HUES48 (cell line): ENCODE measurements around the gene COX4I2.
A peak's percentile ranks its signal among the peaks of the same experiment; 100 is the strongest.
"Not testable (repeated sequence)": the region's sequence is repeated elsewhere in the genome, so short reads cannot be mapped to it uniquely, and the experiment has no call there.

ENCODE experiments used
- H3K27ac ChIP-seq: one replicate; pipeline ENCODE4 v1.7.0; 2013; ENCODE audit warnings: low read depth, low read length, inconsistent platforms
- H3K27me3 ChIP-seq: 2 replicates; pipeline ENCODE4 v1.6.1; 2013; ENCODE audit warnings: mild to moderate bottlenecking, low read length; ENCODE audit not compliant: control insufficient read depth, insufficient read depth
- H3K36me3 ChIP-seq: 2 replicates; pipeline ENCODE4 v1.6.1; 2013; ENCODE audit warnings: low read length; ENCODE audit not compliant: control insufficient read depth, insufficient read depth
- H3K4me1 ChIP-seq: 2 replicates; pipeline ENCODE4 v1.6.1; 2013; ENCODE audit warnings: mild to moderate bottlenecking, low read length; ENCODE audit not compliant: control insufficient read depth, insufficient read depth
- H3K4me3 ChIP-seq: 2 replicates; pipeline ENCODE4 v1.5.1; 2013; ENCODE audit warnings: mild to moderate bottlenecking, low read depth, low read length
- H3K9ac ChIP-seq: 2 replicates; pipeline ENCODE4 v1.6.1; 2013; ENCODE audit warnings: mild to moderate bottlenecking, low read depth, low read length, moderate library complexity
- H3K9me3 ChIP-seq: 2 replicates; pipeline ENCODE4 v1.6.1; 2013; ENCODE audit warnings: low read length; ENCODE audit not compliant: control insufficient read depth, insufficient read depth

Gene COX4I2

DNA sequence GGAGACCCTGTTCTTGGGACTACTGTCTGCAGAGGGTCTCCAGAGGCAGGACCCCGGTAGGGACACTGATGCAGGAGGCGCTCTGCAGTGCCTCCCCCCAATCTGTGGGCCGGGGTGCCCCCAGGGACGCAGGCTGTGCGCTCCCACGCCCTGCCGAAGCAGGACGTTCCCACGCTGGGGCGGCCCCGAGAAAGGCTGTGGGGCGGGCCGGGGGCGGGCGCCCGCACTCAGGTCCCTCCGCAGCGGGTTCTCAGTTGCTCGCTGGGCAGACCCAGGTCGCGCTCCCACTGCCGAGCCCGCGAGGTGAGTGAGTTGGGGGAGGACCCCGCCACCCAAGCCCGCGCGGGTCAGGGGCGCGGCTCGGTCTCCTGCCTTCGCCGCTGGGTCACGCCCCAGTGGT lies at the start of gene COX4I2:
Gene COX4I2, plus strand, starts transcription at position 253 of the 400 bp plus-strand sequence. CDS start 1,106 bp downstream, outside the sequence.
- Histone ChIP-seq H3K27me3 (no peaks in the 10 kb centered on the region), H3K27ac (no peak within 1 kb of the TSS), H3K36me3 (no peaks in the 10 kb centered on the region), H3K4me3 (no peak within 1 kb of the TSS), H3K4me1 (0 out of 2 replicates have a peak, but pooled peaks cover 3% of the 10 kb centered on the region), H3K9ac (no peak within 1 kb of the TSS), H3K9me3 (no peaks in the 10 kb centered on the region)

DNA sequence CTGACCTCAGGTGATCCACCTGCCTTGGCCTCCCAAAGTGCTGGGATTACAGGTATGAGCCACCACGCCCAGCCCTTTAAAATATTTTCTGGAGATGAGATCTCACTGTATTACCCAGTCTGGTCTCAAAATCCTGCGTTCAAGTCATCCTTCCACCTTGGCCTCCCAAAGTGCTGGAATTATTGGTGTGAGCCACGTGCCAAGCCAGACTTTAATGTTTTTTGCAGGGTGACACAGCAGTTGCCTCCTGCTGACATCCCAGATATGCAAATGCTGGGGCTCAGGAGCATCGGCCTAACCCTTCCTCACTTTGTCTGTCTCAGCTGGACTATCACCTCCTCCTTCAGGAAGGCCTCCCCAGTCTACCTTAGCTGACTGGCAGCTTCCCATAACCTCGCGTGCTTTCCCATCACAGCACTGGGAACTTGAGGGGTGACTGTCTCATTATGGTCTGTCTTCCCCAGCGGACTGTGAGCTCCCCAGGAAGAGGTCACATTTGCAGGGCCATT lies 46.9 kb upstream of the COX4I2 start:
- Histone ChIP-seq H3K27me3 (peaks cover 6% of the 10 kb centered on the region; the same call in 1 of the 2 replicates), H3K36me3 (no peaks in the 10 kb centered on the region), H3K4me3 (no peak overlapping the region), H3K9me3 (no peaks in the 10 kb centered on the region), H3K27ac (peak overlapping the region; percentile 87), H3K4me1 (peaks cover 34% of the 10 kb centered on the region), H3K9ac (peak overlapping the region; percentile 15; the same call in 1 of the 2 replicates)

DNA sequence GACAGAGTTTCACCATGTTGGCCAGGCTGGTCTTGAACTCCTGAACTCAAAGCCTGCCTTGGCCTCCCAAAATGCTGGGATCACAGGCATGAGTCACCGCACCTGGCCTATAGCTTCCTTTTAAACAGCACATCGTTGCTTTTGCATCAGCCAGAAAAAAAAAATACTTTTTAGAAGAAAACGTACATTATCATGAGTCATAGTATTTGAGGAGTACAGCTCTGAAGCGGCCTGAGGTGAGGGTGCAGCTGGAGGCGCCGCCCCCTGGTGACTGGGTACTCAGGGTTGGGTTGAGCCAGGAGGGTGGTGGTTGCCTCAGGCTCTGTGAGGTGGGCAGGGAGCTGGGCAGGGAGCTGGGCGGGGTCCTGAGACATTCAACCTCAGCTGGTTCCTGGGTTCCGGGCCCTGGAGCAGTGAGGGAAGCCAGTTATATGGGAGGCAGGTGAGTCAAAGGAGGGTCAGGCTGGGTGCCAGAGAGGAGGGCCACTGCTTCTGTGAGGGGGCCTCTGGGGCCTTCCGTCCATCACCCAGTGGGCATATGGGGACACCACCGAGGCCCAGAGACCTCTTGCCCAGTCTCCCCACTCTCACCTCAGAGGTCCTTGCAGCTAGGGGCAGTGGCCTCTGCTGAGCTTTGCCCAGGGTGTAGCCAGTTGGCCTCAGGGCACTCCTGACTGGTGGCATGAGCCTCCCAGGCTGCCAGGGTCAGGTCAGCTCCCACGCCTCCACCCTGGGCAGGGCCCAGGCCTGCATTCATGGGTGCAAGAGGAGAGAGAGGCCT lies 44.3 kb upstream of the COX4I2 start:
- peaks cover 34% of the 10 kb centered on the region for H3K4me1 ChIP-seq
- no peak overlapping the region for H3K9ac ChIP-seq
- H3K27me3 ChIP-seq, result 0 out of 2 replicates have a peak, but pooled peaks cover 2% of the 10 kb centered on the region
- no peaks in the 10 kb centered on the region for H3K9me3 ChIP-seq
- H3K27ac ChIP-seq, result no peak overlapping the region
- H3K36me3 ChIP-seq, result no peaks in the 10 kb centered on the region
- H3K4me3 ChIP-seq, result no peak overlapping the region

DNA sequence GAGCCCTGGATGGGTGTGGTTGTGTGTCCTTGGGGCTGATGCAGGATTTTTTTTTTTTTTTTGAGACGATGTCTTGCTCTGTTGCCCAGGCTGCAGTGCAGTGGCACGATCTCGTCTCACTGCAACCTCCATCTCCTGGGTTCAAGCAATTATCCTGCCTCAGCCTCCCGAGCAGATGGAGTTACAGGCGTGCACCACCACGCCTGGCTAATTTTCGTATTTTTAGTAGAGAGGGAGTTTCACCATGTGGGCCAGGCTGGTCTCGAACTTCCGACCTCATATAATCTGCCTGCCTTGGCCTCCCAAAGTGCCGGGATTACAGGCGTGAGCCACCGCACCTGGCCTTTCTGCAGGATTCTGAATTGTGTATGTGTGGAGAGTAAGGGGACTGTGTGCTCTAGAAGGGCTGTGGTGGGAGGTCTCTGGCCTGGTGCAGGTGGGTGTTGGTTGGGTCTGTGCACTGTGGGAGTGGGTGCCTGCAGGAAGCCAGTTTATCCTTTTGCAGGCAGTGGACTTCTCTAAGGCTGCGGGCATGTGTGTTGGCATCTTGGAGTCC lies 43.6 kb upstream of the COX4I2 start:
- no peak overlapping the region for H3K27ac ChIP-seq
- H3K9ac ChIP-seq, result no peak overlapping the region
- peaks cover 33% of the 10 kb centered on the region for H3K4me1 ChIP-seq
- no peaks in the 10 kb centered on the region for H3K36me3 ChIP-seq
- H3K4me3 ChIP-seq, result no peak overlapping the region
- no peaks in the 10 kb centered on the region for H3K27me3 ChIP-seq
- no peaks in the 10 kb centered on the region for H3K9me3 ChIP-seq

DNA sequence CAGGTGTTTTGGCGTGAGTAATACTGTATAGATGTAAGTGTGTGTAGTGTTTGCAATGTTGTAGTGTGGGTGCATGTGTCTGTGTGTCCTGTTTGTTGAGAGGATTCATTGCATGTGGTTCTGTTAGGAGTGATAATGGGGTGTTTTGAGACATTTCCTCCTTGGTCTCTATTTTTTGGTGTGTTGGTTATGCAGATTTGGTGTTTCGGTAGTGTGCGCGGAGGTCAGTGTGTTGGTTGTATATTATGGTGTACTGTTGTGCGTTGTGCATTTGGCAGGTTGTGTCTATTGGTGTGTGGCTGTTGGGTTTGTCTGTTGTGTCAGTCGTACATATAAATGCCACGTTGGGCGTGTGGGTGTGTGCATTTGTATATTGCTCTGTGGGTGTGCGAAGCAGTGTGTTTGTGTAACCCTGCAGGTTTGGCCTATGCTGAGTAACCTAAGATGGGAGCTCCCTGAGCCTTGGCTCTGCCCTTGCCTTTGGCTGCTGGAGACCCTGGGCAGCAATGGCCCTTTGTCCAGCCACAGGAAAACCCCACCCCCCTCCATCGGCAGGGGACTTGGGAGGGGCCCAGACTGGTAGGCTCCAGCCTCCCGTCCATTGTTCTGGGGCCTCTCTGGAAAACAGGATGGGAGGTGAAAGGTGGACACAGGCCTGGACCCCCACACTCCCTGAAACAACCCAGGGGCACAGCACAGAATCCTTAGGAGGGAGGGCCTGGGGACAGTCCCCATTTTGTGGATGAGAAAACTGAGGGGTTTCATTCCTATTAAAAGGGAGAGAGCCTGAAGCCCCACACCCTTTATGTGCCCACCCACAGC lies 42.9 kb upstream of the COX4I2 start:
- no peaks in the 10 kb centered on the region for H3K27me3 ChIP-seq
- no peaks in the 10 kb centered on the region for H3K9me3 ChIP-seq
- peak overlapping the region; percentile 92 for H3K27ac ChIP-seq
- no peaks in the 10 kb centered on the region for H3K36me3 ChIP-seq
- H3K4me3 ChIP-seq, result no peak overlapping the region
- peaks cover 33% of the 10 kb centered on the region for H3K4me1 ChIP-seq
- H3K9ac ChIP-seq, result peak overlapping the region; percentile 24; the same call in 1 of the 2 replicates

DNA sequence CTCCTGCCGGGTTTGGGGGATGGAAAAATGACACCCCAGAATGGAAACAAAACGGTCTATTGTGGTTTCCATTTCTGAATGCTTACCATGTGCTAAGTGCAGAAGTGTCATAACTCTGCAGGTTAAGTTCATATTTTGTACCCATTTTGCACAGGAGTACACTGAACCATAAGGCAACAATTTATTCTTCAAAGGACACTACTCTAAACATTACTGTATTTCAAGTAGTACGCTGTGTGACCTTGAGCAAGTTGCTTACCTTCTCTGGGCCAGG lies 42.4 kb upstream of the COX4I2 start:
- Histone ChIP-seq H3K9ac (no peak overlapping the region), H3K27me3 (no peaks in the 10 kb centered on the region), H3K36me3 (no peaks in the 10 kb centered on the region), H3K27ac (peak overlapping the region; percentile 92), H3K4me3 (no peak overlapping the region), H3K4me1 (peaks cover 33% of the 10 kb centered on the region), H3K9me3 (no peaks in the 10 kb centered on the region)

DNA sequence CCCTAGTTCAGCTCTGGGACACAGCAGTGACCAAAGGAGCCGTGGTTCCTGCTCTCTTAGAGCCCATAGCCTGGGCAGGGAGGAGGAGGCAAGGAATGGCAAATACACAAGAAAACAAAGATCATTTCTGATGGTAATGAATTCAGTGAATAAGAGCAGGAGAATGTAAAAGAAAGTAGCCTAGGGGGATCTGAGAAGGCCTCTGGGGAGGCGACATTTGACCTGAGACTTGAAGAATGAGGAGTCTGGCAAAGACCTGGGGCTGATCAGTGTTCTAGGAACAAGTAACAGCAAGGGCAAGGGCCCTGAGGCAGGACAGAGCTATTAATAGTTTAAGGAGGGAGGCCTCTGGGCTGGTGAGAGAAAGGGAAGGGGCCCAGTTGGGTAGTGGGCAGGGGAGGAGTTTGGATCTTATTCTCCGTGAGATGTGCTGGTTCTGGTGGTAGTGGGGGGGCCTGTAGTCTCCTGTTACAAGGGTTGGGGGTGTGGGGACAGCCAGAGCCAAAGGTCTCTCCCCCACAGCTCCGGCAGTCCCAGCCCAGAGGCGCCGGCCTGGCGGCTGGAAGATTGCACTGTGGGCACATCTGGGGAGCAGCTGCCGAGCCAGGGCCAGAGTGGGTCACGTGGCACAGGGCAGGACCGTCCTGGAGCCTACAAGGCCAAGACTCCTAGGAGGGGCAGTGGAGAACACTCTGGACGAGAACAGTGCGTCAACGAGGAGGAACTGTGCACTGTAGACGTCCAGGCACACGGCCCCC lies 41.9 kb upstream of the COX4I2 start:
- Histone ChIP-seq H3K9ac (peak overlapping the region; percentile 9), H3K27me3 (no peaks in the 10 kb centered on the region), H3K4me3 (no peak overlapping the region), H3K27ac (peak overlapping the region; percentile 92), H3K9me3 (no peaks in the 10 kb centered on the region), H3K36me3 (no peaks in the 10 kb centered on the region), H3K4me1 (peaks cover 33% of the 10 kb centered on the region)

DNA sequence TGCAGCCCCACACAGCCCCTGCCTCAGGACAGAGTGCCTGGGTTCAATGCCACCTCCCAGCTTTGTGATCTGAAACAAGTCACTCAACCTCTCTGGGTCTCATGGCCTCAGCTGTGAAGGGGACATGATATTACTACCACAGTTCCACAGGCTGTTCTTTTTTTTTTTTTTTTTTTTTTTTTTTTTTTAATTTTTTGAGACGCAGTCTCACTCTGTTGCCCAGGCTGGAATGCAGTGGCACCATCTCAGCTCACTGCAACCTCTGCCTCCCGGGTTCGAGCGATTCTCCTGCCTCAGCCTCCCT lies 41.3 kb upstream of the COX4I2 start:
- not testable (repeated sequence) for H3K9me3 ChIP-seq, H3K27me3 ChIP-seq, H3K4me3 ChIP-seq, H3K36me3 ChIP-seq
- Histone ChIP-seq H3K4me1 (peaks cover 27% of the 10 kb centered on the region), H3K9ac (peak overlapping the region; percentile 9), H3K27ac (peak overlapping the region; percentile 92)

DNA sequence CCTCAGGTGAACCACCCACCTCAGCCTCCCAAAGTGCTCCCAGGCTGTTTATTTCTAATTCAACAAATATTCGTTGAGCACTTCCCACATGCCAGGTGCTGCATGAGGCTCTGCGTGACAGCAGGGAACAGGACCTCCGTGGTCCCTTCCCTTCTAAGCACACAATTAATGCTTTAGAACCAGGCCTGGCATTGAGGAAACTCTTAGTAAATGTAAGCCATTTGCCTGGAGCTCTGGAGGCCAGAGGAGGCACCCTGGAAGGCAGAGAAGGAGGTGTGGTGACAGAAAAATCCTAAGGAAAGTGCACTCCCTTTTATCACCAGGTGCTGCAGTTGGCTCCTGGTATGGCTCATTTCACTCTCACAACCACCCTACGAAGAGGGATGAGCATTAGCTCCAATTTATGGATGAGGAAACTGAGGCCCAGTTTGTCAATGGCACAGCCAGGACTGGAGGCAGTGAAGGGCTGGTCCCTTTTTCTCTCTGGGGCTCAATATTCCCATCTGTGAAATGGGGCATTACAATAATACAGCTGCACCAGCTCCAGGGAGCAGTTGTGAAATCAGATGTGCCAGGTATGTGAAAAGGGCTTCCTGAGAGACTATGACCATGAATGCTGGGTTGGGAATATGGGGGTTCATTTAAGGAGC lies 40.8 kb upstream of the COX4I2 start:
- peak overlapping the region; percentile 47 for H3K27ac ChIP-seq
- peaks cover 26% of the 10 kb centered on the region for H3K4me1 ChIP-seq
- no peaks in the 10 kb centered on the region for H3K9me3 ChIP-seq
- H3K36me3 ChIP-seq, result no peaks in the 10 kb centered on the region
- no peak overlapping the region for H3K9ac ChIP-seq
- no peaks in the 10 kb centered on the region for H3K27me3 ChIP-seq
- no peak overlapping the region for H3K4me3 ChIP-seq

DNA sequence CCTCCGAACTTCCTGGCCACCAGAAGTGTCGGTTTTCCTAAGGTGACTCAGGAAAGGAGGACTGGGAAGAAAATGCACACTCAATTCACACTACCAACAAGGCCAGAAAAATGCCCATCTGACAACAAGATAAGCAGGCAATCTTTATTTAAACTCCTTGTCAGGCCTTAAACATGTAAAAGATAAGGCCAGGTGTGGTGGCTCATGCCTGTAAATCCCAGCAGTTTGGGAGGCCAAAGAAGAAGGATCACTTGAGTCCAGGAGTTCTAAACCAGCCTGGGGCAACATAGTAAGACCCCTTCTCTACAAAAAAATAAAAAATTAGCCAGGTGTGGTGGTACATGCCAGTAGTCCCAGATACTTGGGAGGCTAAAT lies 40.2 kb upstream of the COX4I2 start:
- no peaks in the 10 kb centered on the region for H3K27me3 ChIP-seq
- no peaks in the 10 kb centered on the region for H3K36me3 ChIP-seq
- H3K9me3 ChIP-seq, result no peaks in the 10 kb centered on the region
- no peak overlapping the region for H3K4me3 ChIP-seq
- H3K4me1 ChIP-seq, result peaks cover 26% of the 10 kb centered on the region
- no peak overlapping the region for H3K9ac ChIP-seq
- H3K27ac ChIP-seq, result no peak overlapping the region
